ENCODE data around the gene AGMO.

Gene AGMO

DNA sequence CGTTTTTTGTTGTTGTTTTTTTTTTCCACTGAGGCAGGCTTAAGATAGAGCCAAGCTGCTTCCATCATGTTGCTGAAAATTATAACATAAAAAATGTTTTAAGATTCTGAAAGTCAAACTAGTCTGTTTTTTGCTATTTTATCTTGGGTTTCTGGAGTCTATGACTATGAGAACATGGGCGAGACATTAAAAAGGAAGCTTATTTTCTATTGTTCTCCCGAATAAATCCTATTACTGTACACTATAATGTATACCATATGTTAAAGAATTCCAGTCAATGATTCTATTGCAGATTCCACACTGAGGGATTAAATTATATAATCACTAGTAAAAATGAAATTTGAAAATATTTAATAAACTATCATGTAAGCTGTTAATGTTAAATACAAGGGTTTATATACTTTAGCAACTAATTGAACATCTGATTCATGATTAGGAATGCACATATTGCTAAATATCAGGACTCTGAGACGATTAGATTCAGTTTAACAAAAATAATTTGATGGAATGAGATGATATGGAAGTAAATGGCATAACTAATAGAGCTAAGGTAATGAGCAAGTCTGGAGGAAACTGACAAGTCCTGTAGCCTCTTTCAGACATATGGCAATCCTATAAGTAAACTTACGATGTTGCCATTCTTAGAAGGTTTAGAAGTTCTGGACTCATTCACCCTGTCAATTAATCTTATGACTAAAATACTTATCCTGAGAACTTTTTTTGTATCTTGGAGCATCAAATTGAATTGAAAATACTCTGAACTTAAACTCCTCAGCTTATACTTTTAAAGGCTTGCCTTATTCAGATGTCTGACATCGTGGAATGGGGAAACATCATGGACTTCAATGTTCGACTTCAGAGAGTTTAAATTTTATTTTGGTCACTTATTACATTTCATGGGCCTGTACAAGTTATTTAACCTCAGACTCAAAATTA, 364.5 kb downstream of the AGMO start:
- H3K4me3 ChIP-seq (ENCODE audit: low read depth, low read length), result no peak overlapping the region
- TF ChIP-seq, protein P1, sequence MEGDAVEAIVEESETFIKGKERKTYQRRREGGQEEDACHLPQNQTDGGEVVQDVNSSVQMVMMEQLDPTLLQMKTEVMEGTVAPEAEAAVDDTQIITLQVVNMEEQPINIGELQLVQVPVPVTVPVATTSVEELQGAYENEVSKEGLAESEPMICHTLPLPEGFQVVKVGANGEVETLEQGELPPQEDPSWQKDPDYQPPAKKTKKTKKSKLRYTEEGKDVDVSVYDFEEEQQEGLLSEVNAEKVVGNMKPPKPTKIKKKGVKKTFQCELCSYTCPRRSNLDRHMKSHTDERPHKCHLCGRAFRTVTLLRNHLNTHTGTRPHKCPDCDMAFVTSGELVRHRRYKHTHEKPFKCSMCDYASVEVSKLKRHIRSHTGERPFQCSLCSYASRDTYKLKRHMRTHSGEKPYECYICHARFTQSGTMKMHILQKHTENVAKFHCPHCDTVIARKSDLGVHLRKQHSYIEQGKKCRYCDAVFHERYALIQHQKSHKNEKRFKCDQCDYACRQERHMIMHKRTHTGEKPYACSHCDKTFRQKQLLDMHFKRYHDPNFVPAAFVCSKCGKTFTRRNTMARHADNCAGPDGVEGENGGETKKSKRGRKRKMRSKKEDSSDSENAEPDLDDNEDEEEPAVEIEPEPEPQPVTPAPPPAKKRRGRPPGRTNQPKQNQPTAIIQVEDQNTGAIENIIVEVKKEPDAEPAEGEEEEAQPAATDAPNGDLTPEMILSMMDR (IDR thresholded peaks at IDR 0.05), result no peak
- no peaks in the 10 kb centered on the region for H3K9me3 ChIP-seq (ENCODE audit: control insufficient read depth, low read length)
- H3K27ac ChIP-seq, result no peak overlapping the region
- no peaks in the 10 kb centered on the region for H3K79me2 ChIP-seq
- H3K4me1 ChIP-seq, result no peaks in the 10 kb centered on the region
- H2AFZ ChIP-seq, result no peak overlapping the region
- H3K27me3 ChIP-seq (ENCODE audit: control insufficient read depth, insufficient read depth, low read length), result no peaks in the 10 kb centered on the region
- no peak overlapping the region for H3K4me2 ChIP-seq (ENCODE audit: low read length)
- no peaks in the 10 kb centered on the region for H3K36me3 ChIP-seq (ENCODE audit: control insufficient read depth, insufficient read depth, low read length)
- no peak overlapping the region for H3K9ac ChIP-seq

DNA sequence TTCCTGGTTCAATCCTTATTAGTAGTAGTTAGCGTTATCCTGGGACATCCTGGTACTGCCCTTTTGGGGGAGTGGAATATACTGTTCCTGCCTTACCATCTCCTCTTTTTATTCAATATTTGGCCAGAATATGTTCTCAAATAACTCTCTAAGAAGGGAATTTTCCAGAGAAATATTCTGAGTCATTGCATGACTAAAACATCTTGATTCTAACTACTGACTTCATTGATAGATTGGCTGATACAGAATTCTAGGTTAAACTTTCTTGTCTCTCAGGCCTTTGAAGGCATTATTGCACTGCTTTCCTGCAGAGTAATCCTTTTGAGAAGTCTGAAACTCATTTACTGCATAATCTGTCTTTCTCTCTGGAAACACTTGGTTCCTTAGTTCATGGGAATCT, 383.8 kb downstream of the AGMO start:
- H3K79me2 ChIP-seq, result no peaks in the 10 kb centered on the region
- H3K4me1 ChIP-seq, result no peaks in the 10 kb centered on the region
- H3K36me3 ChIP-seq (ENCODE audit: control insufficient read depth, insufficient read depth, low read length), result no peaks in the 10 kb centered on the region
- H3K27ac ChIP-seq, result no peak overlapping the region
- no peak overlapping the region for H3K9ac ChIP-seq
- H2AFZ ChIP-seq, result no peak overlapping the region
- H3K27me3 ChIP-seq (ENCODE audit: control insufficient read depth, insufficient read depth, low read length), result no peaks in the 10 kb centered on the region
- H3K4me2 ChIP-seq (ENCODE audit: low read length), result no peak overlapping the region
- TF ChIP-seq, protein P1 (IDR thresholded peaks at IDR 0.05), result no peak
- no peaks in the 10 kb centered on the region for H3K9me3 ChIP-seq (ENCODE audit: control insufficient read depth, low read length)
- H3K4me3 ChIP-seq (ENCODE audit: low read depth, low read length), result no peak overlapping the region

DNA sequence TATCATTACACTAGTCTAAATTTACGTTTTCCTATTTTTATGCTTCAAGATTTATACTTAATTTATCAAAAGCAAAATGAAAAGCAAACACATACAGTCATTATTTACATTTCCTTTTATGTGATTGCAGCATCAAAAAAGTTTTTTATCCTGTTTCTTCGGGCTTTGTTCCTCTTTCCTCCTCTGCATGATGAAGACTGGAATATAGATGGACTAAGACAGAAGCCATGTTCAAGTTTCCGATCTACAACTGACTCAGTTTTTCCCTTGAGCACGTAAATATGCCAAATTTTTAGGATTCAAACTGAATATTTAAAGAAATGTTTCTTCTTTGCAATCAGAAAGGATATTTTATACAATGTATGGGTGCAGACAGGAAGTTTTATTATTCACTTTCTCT, 385.7 kb downstream of the AGMO start:
- Histone ChIP-seq H3K9me3 (ENCODE audit: control insufficient read depth, low read length) (no peaks in the 10 kb centered on the region), H3K4me2 (ENCODE audit: low read length) (no peak overlapping the region), H3K27ac (no peak overlapping the region), H3K36me3 (ENCODE audit: control insufficient read depth, insufficient read depth, low read length) (no peaks in the 10 kb centered on the region), H3K27me3 (ENCODE audit: control insufficient read depth, insufficient read depth, low read length) (no peaks in the 10 kb centered on the region), H3K4me1 (no peaks in the 10 kb centered on the region), H3K4me3 (ENCODE audit: low read depth, low read length) (no peak overlapping the region), H3K9ac (no peak overlapping the region), H2AFZ (no peak overlapping the region), H3K79me2 (no peaks in the 10 kb centered on the region)
- TF ChIP-seq, protein P1 (IDR thresholded peaks at IDR 0.05), result no peak

DNA sequence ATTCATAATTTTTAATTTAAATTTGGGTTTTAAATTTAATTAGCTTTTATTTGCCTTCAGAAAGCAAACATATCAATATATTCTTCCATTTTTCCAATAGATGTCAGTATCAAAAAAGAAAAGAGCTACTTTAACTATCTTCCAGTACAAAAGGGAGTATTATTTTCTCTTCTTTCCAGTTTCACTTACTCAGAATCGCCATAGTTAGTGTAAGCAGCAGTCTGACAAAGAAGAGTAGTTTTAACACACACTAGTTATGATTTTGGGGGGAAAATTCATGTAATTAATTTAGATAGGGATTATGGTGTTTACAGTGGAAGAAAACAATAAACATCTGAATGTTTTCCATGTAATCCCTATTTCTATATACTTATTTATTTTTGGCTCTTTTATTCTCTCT, 386.7 kb downstream of the AGMO start:
- H3K79me2 ChIP-seq, result no peaks in the 10 kb centered on the region
- H3K36me3 ChIP-seq (ENCODE audit: control insufficient read depth, insufficient read depth, low read length), result no peaks in the 10 kb centered on the region
- no peak overlapping the region for H3K27ac ChIP-seq

More for the DNA sequence above, 386.7 kb downstream of the AGMO start:
- Histone ChIP-seq H3K4me3 (ENCODE audit: low read depth, low read length) (no peak overlapping the region), H2AFZ (no peak overlapping the region), H3K9ac (no peak overlapping the region), H3K4me1 (no peaks in the 10 kb centered on the region), H3K4me2 (ENCODE audit: low read length) (no peak overlapping the region), H3K27me3 (ENCODE audit: control insufficient read depth, insufficient read depth, low read length) (no peaks in the 10 kb centered on the region), H3K9me3 (ENCODE audit: control insufficient read depth, low read length) (no peaks in the 10 kb centered on the region)
- TF ChIP-seq, protein P1 (IDR thresholded peaks at IDR 0.05), result no peak

All from parathyroid adenoma (tissue), 2 donors.